Measurements from ENCODE around the gene MATK. TPM values are rescaled to one million over a fixed set of nuclear protein-coding genes. Genes with fewer than 3 reads are reported as not detected.

Gene MATK
- total and polyA plus RNA-seq, 7 donors, result 1.8 to 7.7 (median 6.6) TPM; not detected in 4

GRCh38 chr19:3790209-3790734 is 4.1 kb upstream of the MATK start:
- Histone ChIP-seq H3K4me3 (no peak overlapping the region), H3K27ac (no peak overlapping the region), H3K27me3 (peaks cover 0 to 25% (median 15%) of the 10 kb centered on the region in 3 donors), H3K36me3 (no peaks in the 10 kb centered on the region), H3K9me3 (no peaks in the 10 kb centered on the region), H3K4me1 (peaks cover 0 to 9% (median 4%) of the 10 kb centered on the region in 4 donors)
- WGBS, 2 donors, result 64 to 80% methylated on average over 6 of the region's 6 CpGs
- intact Hi-C loops (cut with DNase I), result no loop called here
- DNase-seq, result no peak
- TF ChIP-seq POLR2AphosphoS5 (IDR thresholded peaks at IDR 0.05) (no peak), EP300 (IDR thresholded peaks at IDR 0.05) (no peak), POLR2A (IDR thresholded peaks at IDR 0.05) (no peak), CTCF (IDR thresholded peaks at IDR 0.05) (no peak)

DNA sequence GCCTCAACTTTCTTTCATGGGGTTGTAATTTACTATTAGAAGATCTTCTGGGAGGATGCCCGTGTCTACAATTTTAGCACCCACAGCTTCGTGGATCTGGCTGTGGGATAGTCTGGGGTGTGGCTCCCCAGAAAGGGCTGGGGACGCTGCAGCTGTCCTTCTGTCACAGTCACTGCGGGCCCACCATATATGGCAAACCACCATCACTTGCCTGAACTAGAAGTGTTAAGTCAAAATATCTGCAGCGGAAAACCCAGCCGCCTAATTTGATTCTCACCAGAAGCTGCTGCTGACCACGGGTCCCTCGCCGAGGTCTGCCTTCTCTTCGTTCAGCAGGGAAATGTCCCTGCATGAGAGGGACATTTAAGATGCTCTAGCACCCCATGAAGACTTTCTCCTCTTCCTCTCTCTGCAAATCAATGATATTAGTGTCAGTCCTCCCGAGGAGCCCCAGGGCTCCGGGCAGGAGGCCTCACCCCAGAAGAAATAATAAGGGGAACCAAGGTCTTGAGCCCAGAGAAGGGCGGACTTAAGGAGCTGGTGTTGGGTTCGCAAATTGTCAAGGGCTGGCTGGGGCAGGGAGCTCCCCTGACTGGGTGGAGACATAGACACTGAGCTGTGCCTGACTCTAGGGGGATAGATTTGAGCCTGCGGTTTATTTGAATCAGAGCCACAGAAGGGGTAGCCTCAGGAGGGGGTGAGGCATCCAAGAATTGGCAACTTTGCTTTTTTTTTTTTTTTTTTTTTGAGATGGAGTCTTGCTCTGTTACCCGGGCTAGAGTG is 3.0 kb upstream of the MATK start:
- TF ChIP-seq EP300 (IDR thresholded peaks at IDR 0.05) (no peak), POLR2AphosphoS5 (IDR thresholded peaks at IDR 0.05) (no peak), CTCF (IDR thresholded peaks at IDR 0.05) (no peak), POLR2A (IDR thresholded peaks at IDR 0.05) (no peak)
- H3K4me3 ChIP-seq, result no peak overlapping the region
- no peaks in the 10 kb centered on the region for H3K36me3 ChIP-seq
- no peaks in the 10 kb centered on the region for H3K9me3 ChIP-seq
- no peak overlapping the region for H3K27ac ChIP-seq
- intact Hi-C loops (cut with DNase I), result no loop called here
- peaks cover 0 to 13% (median 5%) of the 10 kb centered on the region in 4 donors for H3K4me1 ChIP-seq
- peaks cover 0 to 36% (median 26%) of the 10 kb centered on the region in 3 donors for H3K27me3 ChIP-seq
- no peak for DNase-seq
- 50 to 54% methylated on average over 15 to 16 of the region's 16 CpGs for WGBS, 2 donors

- Histone ChIP-seq H3K9me3 (peaks cover 12 to 20% (median 16%) of the 10 kb centered on the region in 4 donors), H3K27me3 (peaks cover 0 to 60% (median 49%) of the 10 kb centered on the region in 3 donors), H3K4me3 (peak overlapping the region in 3 of 4 donors; percentile 14 to 17 (median 17)), H3K36me3 (no peaks in the 10 kb centered on the region), H3K27ac (no peak overlapping the region), H3K4me1 (peaks cover 0 to 13% (median 5%) of the 10 kb centered on the region in 4 donors)
- intact Hi-C loops (cut with DNase I), result no loop called here
- DNase-seq, result no peak
- WGBS, 2 donors, result 1 to 4% methylated on average over 47 of the region's 47 CpGs
- TF ChIP-seq POLR2A (IDR thresholded peaks at IDR 0.05) (no peak), POLR2AphosphoS5 (IDR thresholded peaks at IDR 0.05) (no peak), EP300 (IDR thresholded peaks at IDR 0.05) (no peak), CTCF (IDR thresholded peaks at IDR 0.05) (no peak)
Measured at GRCh38 chr19:3785451-3785937, 687 bp downstream of the MATK start.

GRCh38 chr19:3784607-3785450 is 1.4 kb downstream of the MATK start:
- H3K27me3 ChIP-seq, result peaks cover 0 to 55% (median 49%) of the 10 kb centered on the region in 3 donors
- peaks cover 12 to 20% (median 16%) of the 10 kb centered on the region in 4 donors for H3K9me3 ChIP-seq
- H3K36me3 ChIP-seq, result no peaks in the 10 kb centered on the region
- H3K4me3 ChIP-seq, result peak overlapping the region in 1 of 4 donors; percentile 17
- TF ChIP-seq POLR2AphosphoS5 (IDR thresholded peaks at IDR 0.05), result no peak
- TF ChIP-seq EP300 (IDR thresholded peaks at IDR 0.05), result no peak
- no peak for TF ChIP-seq POLR2A (IDR thresholded peaks at IDR 0.05)
- TF ChIP-seq CTCF (IDR thresholded peaks at IDR 0.05), result no peak
- intact Hi-C loops (cut with DNase I), result no loop called here
- H3K27ac ChIP-seq, result no peak overlapping the region
- peaks cover 0 to 13% (median 5%) of the 10 kb centered on the region in 4 donors for H3K4me1 ChIP-seq
- DNase-seq, result no peak
- WGBS, 2 donors, result 22 to 28% methylated on average over 25 of the region's 25 CpGs

Measured in sigmoid colon (tissue), 7 donors.